ENCODE data around the gene CGNL1.
A peak's percentile ranks its signal among the peaks of the same experiment; 100 is the strongest.

Gene CGNL1

GRCh38 chr15:57486833-57487232, 110.5 kb downstream of the CGNL1 start:
- DNase-seq (ENCODE audit: insufficient read length, low spot score) = no peak

DNA sequence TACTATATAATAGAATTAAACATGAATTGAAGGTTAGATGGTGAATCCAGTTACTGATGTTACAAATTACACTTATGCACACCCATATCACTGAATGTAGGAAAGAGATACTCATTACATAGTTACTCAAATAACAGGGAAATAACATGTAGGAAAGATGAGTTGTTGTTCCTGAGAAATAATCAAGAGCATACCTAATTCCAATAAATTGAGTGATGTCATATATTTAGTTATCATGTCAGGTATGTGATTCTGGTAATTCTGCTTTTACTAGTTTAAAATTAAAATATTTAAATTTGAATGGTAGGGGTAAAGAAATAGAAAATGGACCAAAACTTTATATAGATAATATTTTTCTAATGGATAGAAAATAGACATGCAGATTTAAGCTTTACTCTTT, 112.8 kb downstream of the CGNL1 start:
- DNase-seq (ENCODE audit: insufficient read length, low spot score) = no peak
- no peak for FAIRE-seq

More at GRCh38 chr15:57486833-57487232, 110.5 kb downstream of the CGNL1 start:
- FAIRE-seq = no peak

DNA sequence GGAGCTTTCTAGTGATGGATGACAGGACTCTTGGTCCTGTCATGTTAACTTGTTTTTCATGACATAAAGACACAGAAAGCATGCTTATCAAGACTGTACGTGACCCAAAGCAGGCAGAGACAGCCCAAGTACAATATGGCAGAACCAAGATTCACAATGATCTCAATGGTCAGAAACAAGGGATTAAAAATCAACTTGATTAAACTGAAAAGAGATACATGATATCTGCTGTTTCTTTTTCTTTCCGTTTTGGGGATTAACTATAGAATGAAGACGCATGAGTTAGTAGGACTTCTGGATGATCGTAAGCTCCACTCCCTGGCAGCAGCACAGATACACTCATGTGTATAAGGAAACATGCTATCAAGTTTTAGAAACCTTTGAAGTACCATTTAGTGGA, 117.0 kb downstream of the CGNL1 start:
- FAIRE-seq = no peak
- DNase-seq (ENCODE audit: insufficient read length, low spot score) = no peak

GRCh38 chr15:57494581-57494980, 118.3 kb downstream of the CGNL1 start:
- no peak for DNase-seq (ENCODE audit: insufficient read length, low spot score)
- no peak for FAIRE-seq

DNA sequence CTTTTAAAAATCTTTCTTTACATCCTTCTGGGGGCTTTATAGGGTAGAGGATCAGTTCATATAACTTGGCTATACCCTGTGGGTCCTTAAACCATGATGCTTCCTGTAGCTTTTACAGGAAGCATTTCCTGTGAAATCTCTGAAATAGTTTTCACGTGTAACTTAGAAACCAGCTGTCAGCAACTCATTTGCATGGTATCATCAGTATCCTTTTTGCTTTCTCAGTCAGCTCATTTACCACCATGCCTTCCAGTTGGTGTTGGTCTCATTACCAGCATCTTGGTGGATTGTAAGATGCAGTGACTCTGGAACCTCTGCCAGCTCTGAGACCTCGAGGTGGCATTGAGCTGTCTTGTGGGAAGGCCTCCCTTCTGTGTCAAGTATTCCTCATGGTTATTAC, 118.7 kb downstream of the CGNL1 start:
- DNase-seq (ENCODE audit: insufficient read length, low spot score) (no peak), FAIRE-seq (peak; percentile 86)

DNA sequence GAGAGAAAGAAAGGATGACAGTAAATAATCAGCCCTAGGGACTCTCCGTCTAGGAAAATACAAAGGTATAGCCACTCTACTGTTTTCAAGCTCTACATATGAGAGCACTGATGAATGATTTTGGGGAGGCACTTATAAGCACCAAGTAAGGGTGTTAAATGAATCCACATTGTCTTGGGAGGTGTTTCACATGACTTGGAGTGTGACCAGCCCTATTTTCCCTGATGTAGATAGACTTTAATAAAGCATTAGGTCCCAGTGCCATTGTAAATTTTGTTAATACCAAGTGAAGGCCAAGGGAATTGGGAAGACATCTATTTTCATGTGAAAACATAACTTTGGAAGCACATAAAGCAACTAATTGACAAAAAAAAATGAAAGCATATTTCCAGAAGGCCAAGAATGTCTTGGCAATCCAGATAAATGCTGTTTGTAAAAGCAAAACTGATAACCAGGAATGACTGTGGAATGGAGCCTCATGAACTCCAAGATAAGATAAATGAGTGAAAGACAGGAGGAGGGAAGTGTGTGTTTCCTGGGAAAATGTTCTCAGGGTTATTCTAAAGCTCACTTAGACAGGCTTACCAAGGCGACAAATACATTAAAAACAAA, 119.4 kb downstream of the CGNL1 start:
- no peak for FAIRE-seq
- no peak for DNase-seq (ENCODE audit: insufficient read length, low spot score)

DNA sequence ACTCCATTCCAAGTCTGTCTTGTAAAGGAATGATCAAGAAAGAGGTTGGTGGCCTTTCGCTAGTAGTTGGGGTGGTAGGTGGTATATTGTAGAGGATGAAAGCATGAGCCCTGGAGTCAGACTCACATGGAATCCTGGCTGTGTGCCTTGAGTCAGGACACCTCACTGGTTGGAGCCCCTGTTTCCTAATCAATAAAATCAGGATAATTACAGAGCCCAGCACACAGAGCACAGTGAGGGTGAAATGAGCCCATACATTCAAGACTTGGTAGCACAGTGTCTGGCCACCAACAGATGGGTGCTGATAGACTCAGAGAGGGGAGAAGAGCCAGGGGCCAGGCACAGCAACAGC, 120.3 kb downstream of the CGNL1 start:
- no peak for DNase-seq (ENCODE audit: insufficient read length, low spot score)
- no peak for FAIRE-seq

DNA sequence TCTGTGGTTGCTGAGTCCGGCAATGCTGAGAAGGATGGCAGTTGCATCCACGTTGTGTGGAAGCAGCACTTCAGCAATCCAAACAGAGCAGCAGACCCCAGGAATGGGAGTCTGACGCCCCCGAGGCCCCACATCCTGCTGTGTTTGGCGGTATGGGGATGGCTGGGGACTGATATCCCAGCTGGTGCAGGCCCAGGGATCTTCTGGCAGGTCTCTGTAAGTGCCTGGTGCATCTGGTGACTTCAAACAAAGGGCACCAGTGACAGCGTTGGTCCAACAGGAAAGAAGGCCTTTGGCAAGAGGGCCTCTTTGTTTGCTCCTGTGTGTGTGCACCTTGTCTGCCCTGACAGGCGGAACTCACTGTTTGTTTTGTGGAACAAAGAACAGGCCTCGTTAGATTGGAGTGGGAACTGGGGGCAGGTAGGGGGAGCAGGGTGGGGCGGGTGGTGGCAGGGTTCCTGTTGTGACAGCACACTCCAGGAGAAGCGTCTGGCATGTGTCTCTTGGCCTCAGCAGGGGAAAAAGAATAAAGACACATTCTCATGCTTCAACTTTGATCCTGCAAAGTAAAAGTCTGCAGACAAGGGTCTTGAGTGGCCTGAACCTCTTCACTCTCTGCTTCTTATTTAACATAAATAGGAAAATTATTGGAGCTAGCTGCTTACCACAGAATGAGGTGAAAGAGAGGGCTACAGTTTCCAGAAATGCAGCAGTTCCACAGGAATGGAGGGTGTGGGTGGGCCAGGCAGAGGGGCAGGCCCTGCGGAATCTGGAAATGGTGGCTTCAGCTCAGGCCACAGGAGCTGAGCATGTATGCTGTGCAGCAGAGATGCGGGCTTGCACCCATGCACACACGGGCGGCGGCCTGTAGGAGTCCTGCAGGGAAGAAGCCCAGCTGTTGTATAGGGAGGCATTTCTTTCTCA, 120.9 kb downstream of the CGNL1 start:
- DNase-seq (ENCODE audit: insufficient read length, low spot score) (no peak), FAIRE-seq (no peak)

- no peak for FAIRE-seq
- DNase-seq (ENCODE audit: insufficient read length, low spot score) = no peak
Observed at GRCh38 chr15:57500256-57500655, 124.0 kb downstream of the CGNL1 start.

DNA sequence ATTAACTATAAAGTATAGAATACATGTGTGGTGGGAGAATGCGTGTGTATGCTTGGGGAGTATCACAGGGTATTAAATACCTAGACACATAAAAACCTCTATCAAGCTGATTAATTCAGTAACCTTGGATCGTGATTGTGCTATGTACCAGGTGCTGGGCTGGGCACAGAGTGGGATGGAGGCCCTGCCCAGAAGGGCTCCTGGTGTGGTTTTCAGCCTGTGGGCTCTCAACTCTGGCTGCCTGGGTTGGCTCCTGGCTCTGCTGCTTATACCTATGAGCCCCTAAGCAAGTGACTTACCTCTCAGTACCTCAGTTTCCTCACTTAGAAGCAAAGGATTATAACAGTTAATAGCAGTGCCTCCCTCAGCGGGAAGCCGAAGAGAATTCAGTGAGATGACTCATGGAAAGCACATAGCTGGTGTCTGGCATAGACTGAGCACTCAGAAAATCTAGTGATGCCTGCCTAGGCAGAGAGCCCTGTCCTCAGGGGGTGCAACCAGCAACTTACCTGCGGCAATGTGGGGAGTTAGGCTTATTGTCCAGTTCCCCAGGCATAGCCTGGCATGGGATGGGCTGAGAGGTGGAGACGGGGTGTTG, 124.8 kb downstream of the CGNL1 start:
- DNase-seq (ENCODE audit: insufficient read length, low spot score) (no peak), FAIRE-seq (no peak)

DNA sequence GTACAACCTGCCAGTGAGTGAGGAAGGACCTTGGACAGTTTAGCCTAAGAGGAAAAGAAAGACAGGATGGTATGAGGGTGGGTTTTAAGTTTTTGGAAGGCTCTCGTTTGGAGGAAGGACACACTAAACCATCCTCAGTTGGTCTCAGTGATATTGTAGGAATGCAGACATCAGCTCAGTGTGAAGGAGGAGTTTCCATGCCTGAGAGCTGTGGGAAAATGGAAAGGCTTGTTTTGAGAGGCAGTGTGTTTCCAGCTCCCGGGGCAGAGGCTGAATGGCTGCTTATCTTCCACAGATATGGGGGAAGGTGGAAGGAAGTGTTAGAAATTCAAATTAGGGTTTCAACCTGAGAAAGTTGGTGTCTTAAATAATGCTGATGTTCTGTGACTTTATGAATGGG, 125.8 kb downstream of the CGNL1 start:
- FAIRE-seq (no peak), DNase-seq (ENCODE audit: insufficient read length, low spot score) (no peak)

GRCh38 chr15:57503051-57503702, 126.9 kb downstream of the CGNL1 start:
- DNase-seq (ENCODE audit: insufficient read length, low spot score) = no peak
- FAIRE-seq = no peak

GRCh38 chr15:57503911-57504598, 127.8 kb downstream of the CGNL1 start:
- DNase-seq (ENCODE audit: insufficient read length, low spot score) (no peak), FAIRE-seq (no peak)

DNA sequence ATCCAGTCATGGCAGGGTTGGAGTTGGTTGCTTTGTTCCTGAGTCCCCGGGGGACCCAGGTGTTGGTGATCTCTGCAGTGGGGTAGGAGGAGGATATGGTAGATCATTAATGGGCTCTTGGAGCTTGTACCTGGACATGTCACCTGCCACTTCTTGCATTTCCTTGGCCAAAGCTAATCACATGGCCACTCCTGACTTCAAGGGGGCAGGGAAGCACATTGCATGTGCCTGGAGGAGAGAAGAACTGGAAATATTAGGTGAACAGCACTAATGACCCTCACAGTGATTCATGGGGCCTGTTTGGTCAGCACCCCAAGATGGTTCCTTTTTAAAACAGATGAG, 128.3 kb downstream of the CGNL1 start:
- DNase-seq (ENCODE audit: insufficient read length, low spot score) = no peak
- no peak for FAIRE-seq

DNA sequence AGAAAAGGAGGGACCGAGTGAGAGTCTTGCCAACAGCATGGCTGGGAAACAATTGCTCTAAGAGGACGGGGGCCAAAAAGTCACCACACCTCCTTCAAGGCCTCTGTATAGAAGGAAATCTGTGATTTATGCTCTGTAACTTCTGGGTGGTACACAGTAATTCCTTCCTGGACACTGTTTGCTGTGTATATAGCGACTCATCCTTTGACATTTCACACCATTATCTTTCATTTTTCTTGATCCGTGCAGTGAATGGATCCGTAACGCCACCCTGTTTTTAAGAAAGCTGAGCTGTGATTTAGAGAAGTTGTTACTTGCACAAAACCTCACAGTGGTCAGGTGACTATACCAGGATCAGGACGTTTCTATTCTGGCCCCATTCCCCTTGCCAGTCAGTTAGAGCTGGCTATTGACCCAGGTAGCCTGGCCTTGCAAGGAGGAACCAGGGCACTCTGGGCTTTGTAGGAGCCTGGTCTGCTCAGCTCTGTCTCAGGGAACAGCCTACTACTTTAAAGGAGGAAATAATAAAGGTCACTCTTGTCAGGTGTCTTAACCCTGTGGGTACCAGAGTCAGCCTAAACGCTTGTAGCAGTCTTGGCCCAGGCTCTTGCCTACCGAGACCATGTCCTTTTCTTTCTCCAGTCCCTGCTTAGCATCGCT, 128.9 kb downstream of the CGNL1 start:
- DNase-seq (ENCODE audit: insufficient read length, low spot score) = no peak
- no peak for FAIRE-seq

DNA sequence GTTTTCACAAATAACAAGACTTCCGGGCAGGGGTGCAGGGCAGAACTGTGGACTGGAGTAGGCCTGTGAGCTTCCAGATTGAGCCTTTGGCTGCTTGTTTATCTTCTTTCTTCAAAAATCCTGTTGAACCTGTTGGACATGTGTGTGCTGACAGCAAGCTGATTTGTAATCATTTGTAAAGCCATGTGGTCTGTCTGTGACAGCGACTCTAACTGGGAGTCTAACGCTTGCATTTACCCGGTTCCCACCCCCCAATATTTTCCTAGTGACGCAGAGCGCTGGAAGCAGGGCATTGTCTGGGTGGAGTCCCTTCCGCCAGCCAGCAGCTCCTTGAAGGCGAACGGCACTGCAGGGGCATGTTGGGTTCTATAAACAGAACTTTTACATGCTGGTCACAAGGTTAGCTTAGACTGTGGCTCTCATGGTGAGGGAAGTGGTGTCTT, 129.7 kb downstream of the CGNL1 start:
- DNase-seq (ENCODE audit: insufficient read length, low spot score) (no peak), FAIRE-seq (no peak)

GRCh38 chr15:57506422-57506821, 130.1 kb downstream of the CGNL1 start:
- FAIRE-seq = no peak
- no peak for DNase-seq (ENCODE audit: insufficient read length, low spot score)

- DNase-seq (ENCODE audit: insufficient read length, low spot score) = no peak
- no peak for FAIRE-seq
Observed at GRCh38 chr15:57507111-57507510, 130.8 kb downstream of the CGNL1 start.

DNA sequence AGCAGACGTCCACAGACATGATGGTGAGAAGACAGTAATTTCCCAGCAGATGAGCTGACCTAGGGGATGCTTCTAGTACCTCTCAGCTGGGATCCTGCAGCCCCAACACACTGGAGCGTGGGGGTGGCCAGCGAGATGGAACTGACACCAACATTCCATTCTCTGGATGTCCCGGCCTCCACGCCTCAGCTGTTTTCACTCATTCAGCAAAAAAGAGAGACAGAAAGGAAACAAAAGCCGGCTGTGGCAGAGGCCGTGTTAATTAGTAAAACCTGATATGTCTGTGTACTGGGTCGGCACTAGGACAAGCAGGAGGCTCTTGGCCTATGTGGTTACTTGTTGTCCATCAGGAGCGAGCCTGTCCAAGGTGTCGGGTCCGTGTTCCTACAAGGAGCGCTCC, 132.8 kb downstream of the CGNL1 start:
- FAIRE-seq (no peak), DNase-seq (ENCODE audit: insufficient read length, low spot score) (no peak)

DNA sequence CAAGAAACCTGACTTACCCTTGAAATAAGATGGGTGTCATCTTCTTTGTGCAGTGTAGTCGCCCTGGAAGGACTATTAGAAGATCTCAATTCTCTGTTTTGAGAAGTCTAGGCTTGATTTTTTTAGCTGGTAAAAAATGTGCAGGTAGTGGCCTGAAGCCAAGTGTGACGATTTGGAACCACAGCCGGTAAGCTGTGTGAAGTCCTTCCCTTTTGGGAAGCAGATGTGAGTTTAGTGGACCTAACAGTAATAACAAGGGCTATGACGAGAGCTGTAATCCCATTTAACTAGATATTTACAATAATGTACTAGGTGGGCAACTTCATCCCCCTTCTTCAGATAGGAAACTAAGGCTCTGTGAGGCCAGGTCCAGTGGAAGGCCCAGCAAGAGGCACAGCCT, 133.7 kb downstream of the CGNL1 start:
- no peak for FAIRE-seq
- no peak for DNase-seq (ENCODE audit: insufficient read length, low spot score)
